GM19328 (cell line): ENCODE data around the gene FBXO11.

Experiments used
- ATAC-seq: cut with Tn5 transposase; IDR thresholded peaks from one replicate; pipeline ENCODE4 v1.9.1; 2021; ENCODE audit warnings: mild to moderate bottlenecking, moderate library complexity; ENCODE audit not compliant: unreplicated experiment

The FBXO11 gene

GRCh38 chr2:47741637-47742036 is 164.7 kb downstream of the FBXO11 start:
- no peak for ATAC-seq

- no peak for ATAC-seq
These were observed 165.2 kb downstream of the FBXO11 start for GRCh38 chr2:47741101-47741500.
